GM19025 (cell line): Measurements from ENCODE around the gene STRN3.
"Not testable (repeated sequence)": the region's sequence is repeated elsewhere in the genome, so short reads cannot be mapped to it uniquely, and the experiment has no call there.

Experiments
- ATAC-seq: cut with Tn5 transposase; IDR thresholded peaks from one replicate; pipeline ENCODE4 v1.9.1; 2021; ENCODE audit warnings: mild to moderate bottlenecking, low read depth, moderate library complexity; ENCODE audit not compliant: unreplicated experiment

STRN3 gene, protein sequence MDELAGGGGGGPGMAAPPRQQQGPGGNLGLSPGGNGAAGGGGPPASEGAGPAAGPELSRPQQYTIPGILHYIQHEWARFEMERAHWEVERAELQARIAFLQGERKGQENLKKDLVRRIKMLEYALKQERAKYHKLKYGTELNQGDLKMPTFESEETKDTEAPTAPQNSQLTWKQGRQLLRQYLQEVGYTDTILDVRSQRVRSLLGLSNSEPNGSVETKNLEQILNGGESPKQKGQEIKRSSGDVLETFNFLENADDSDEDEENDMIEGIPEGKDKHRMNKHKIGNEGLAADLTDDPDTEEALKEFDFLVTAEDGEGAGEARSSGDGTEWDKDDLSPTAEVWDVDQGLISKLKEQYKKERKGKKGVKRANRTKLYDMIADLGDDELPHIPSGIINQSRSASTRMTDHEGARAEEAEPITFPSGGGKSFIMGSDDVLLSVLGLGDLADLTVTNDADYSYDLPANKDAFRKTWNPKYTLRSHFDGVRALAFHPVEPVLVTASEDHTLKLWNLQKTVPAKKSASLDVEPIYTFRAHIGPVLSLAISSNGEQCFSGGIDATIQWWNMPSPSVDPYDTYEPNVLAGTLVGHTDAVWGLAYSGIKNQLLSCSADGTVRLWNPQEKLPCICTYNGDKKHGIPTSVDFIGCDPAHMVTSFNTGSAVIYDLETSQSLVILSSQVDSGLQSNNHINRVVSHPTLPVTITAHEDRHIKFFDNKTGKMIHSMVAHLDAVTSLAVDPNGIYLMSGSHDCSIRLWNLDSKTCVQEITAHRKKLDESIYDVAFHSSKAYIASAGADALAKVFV

DNA sequence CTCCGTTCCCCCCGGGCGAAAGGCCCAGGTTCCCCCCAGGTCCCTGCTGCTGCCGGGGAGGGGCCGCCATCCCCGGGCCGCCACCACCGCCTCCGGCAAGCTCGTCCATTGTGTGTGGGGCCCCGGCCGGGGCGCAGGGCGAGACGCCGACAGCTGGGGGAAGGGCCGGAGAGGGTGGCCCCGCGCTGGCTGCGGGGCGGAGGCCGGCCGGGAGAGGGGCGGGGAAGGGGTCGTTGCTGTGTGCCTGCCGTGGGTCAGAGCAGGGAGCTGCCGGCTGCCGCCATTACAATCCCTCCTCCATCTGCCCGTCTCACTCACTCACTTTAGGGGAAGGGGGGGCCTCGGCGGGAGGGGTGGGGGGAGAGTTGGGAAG is at the start of gene STRN3:
TSS of gene STRN3 (minus strand) at position 303 of the 373 bp plus-strand sequence. CDS start at position 109, 194 bp downstream.
- ATAC-seq, result no peak

DNA sequence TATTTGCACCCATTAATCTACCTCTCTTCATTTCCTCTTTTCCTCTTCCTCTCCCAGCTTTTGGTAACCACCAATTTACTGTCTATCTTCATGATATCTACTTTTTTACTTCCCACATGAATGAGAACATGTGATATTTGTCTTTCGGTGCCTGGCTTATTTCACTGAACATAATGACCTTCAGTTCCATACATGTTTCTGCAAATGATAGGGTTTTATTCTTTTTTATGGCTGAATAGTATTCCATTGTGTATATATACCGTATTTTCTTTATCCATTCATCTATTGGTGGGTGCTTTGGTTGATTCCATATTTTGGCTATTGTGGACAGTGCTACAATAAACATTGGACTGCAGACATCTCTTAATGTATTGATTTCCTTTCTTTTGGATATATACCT is 49.0 kb upstream of the STRN3 start:
- ATAC-seq, result no peak

DNA sequence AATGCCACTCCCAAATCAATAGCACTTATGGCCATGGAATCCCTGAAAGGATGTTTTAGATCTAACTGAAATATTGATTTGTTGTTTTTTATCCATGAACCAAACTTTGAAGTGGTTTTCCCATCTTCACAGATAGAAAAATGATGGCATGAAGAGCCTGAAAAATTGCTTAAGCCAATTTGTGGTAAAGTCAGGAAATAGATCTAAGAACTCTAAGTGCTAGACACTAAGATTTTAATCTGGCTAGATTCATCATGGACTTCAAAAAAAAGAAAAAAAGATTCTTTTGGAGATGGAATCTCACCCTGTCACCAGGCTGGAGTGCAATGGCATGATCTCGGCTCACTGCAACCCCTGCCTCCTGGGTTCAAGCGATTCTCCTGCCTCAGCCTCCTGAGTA is 45.0 kb upstream of the STRN3 start:
- no peak for ATAC-seq

DNA sequence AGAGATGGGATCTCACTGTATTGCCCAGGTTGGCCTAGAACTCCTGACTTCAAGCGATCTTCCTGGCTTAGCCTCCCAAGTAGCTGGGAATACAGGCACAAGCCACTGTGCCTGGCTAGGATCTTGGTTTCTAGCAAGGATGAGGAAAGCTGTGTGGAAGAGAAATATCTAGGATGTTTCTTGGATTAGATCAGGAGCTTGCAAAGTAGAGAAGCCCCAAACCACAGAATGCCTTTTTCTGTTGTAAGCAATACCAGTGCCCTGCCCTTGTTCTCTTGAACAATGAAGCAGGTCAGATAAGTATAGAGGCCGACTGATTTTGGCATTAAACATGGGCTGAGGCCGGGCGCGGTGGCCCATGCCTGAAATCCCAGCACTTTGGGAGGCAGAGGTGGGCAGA is 44.3 kb upstream of the STRN3 start:
- no peak for ATAC-seq

DNA sequence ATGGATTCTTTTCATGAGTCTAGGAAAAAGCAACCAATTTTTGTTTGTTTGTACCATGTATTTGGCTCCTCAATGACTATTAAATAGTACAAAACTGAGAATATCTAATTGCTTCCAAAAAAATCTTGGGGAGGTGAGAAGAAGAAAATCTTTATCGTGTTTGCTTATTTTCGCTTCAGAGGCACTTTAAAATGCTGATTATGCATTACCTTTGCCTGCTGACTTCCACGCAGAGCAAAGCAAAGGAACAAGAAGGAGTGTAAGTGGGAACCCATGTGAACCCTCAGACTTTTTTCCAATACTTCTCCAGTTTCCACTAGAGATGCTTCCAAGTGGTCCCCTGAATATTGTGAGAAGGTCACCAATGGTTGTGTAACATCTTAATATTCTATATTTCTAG is 43.2 kb upstream of the STRN3 start:
- no peak for ATAC-seq

DNA sequence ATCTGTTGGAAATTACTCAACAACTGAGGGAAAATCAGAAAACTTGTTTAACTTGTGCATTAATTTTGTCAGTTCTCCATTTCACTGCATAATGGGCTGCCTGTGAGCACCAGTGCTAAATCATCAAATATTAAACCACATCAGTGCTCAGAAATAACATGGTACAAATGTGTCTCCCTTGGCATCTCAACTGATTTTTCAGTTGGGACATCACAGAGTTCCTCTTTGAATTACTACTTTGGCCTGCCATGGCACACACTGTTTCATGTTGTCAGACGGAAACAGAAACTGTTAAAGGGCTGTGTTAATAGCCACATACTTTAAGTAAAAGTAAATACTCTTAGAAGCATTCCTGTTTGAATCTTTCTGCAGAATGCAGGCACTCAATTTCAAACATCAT is 42.1 kb upstream of the STRN3 start:
- no peak for ATAC-seq

DNA sequence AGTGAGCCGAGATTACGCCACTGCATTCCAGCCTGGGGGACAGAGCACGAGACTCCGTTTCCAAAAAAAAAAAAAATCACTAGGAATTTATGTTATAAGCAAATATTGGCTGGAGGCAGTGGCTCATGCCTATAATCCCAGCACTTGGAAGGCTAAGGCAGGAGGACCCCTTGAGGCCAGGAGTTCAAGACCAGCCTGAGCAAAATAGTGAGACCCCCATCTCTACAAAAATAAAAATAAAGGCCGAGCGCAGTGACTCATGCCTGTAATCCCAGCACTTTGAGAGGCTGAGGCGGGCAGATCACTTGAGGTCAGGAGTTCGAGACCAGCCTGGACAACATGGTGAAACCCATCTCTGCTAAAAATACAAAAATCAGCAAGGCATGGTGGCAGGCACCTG is 36.7 kb upstream of the STRN3 start:
- not testable (repeated sequence) for ATAC-seq

DNA sequence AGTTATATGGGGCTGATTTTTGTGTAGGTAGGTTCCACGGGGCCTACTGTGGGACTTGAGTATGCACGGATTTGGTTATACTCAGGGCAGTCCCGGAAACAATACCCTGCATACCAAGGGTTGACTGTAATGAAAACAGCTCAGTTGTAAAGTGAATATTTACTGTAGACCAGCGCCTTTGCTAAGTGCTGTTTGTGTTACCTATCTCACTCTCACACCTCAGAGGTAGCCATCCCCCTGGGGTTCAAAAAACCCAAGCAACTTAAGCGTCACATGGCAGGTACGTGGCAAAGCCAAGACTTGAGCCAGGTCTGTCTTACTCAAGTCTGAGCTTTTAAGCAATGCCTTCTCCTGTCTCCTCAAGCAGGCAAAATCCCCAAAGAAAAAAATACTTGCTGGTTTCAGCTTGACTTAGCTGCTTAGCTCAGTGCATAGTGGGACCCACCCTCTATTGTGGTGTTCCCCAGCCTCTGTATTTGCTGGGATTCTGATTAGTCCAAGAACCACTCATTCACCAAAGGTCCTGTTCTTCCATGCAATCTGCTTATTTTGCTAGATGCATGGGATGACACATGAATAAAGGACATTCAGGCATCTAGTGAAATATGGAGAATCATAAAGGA is 34.2 kb upstream of the STRN3 start:
- ATAC-seq, result no peak

DNA sequence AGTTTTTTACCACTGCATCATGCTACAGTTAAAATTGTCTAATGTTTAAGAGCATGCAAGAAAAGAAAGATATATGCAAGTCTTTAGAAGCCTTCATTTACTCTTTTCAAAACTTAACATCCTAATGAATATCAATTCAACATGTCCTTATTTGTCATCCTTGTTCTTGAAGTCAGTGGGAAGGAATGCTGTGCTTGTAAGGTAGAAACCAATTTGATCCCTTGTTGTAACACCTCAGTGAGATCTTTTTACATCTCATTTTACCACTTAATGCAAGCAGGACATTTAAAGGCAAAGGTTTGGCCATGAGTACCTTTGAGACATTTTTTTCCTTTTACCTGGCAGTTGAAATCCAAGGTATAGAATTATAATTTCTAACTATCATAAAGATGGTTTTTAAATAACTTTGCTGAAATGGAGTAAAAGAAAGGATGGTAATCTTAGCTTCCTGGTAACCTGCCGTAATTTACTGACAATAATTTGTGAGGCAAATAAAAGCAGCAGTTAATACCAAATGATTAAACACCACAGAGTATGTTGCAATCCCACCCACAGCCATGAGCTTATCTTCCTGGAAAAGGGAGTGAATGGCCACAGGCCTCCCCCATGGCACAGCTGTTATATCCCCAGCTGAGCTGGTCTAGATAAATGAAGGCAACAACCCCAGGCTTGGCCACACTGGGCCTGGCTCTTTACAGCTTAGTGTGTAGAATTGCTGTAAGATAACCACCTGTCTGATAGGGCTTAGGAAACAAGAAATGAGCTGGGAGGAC is 33.2 kb upstream of the STRN3 start:
- ATAC-seq, result no peak

DNA sequence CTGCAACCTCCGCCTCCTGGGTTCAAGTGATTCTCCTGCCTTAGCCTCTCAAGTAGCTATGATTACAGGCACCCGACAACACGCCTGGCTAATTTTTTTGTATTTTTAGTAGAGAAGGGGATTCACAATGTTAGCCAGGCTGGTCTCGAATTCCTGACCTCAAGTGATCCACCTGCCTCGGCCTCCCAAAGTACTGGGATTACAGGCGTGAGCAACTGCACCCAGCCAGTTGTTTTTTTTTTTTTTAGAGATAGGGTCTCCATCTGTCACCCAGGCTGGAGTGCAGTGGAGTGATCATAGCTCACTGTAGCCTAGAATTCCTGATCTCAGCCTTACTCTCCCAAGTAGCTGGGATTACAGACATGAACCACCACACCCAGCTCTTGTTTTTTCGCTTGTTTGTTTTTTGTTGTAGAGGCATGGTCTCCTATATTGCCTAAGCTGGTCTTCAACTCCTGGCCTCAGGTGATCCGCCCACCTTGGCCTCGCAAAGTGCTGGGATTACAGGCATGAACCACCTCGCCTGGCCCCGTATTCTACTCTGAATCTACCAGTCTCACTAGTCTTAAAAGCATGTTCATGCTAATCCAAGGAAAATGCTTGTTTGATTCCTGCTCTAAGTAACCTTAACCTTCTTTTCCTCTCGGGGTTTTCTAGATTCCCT is 31.7 kb upstream of the STRN3 start:
- ATAC-seq, result no peak

DNA sequence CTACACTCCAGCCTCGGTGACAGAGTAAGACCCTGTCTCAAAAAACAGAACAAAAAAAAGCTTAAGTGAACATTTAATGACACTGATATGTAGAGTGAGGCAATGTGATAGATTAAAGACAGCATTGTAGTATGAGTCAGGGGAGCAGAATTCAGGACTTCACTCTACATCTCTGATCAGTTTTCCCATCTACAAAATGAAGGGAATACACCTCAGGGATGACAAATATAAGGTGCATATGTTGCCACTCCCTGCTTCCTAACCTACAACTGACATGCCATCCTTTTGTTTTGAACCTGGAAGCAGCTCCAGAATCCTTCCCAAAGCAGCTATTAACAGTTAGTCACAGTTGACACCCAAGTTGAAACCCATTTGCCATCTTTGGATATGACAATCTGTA is 30.9 kb upstream of the STRN3 start:
- ATAC-seq, result no peak

DNA sequence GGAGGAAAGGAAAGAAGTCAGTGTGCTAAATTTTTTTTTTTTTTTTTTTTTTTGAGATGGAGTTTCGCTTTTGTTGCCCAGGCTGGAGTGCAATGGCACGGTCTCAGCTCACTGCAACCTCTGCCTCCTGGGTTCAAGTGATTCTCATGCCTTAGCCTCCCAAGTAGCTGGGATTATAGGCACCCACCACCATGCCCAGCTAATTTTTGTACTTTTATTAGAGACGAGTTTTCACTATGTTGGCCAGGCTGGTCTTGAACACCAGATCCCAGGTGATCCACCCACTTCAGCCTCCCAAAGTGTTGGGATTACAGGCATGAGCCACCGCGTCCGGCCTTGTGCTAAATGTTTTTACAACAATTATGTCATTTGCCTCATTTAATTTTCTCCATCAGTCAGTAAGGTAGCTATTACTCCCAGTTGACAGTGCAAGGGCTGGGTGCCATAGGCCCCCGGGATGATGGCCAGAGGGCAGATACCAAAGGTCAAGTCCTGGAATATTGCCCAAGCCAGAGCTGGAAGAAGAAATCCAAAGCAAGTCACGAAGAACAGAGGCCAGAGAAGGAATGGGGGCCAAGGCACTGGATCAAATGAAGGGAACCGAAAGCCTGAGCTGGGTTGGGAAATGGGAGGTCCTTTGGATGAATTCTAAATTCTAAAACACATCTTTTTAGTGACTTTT is 26.9 kb upstream of the STRN3 start:
- not testable (repeated sequence) for ATAC-seq

DNA sequence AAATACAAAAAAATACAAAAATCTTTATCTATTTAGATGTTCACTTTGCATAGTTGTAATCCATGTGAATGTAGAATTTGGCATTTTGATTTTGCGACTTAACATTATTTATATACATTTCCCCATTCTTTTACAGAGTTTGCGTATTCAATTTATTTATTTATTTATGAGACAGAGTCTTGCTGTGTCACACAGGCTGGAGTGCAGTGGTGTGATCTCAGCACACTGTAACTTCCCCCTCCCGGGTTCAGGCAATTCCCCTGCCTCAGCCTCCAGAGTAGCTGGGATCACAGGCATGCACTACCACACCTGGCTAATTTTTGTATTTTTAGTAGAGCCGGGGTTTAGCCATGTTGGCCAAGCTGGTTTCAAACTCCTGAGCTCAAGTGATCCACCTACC is 25.3 kb upstream of the STRN3 start:
- no peak for ATAC-seq

DNA sequence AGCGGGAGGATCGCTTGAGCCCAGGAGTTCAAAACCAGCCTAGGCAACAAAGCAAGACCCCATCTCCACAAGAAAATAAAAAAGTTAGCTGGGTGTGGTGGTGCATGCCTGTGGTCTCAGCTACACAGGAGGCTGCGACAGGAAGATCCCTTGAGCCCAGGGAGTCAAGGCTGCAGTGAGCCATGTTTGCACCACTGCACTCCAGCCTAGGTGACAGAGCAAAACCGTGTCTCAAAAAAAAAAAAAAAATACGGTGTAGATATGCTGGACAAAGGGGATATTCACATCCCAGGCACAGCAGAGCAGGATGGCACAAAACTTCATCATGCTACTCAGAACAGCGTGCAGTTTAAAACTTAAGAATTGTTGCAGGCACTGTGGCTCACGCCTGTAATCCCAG is 24.8 kb upstream of the STRN3 start:
- no peak for ATAC-seq

DNA sequence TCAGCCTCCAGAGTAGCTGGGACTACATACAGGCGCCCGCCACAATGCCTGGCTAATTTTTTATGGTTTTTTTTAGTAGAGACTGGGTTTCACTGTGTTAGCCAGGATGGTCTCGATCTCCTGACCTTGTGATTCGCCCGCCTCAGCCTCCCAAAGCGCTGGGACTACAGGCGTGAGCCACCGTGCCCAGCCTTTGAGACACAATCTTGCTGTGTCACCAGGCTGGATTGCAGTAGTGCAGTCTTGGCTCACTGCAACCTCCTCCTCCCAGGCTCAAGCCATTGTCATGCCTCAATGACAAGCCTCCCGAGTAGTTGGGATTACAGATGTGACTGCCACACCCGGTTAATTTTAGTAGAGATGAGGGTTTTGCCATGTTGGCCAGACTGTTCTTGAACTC is 21.3 kb upstream of the STRN3 start:
- no peak for ATAC-seq

DNA sequence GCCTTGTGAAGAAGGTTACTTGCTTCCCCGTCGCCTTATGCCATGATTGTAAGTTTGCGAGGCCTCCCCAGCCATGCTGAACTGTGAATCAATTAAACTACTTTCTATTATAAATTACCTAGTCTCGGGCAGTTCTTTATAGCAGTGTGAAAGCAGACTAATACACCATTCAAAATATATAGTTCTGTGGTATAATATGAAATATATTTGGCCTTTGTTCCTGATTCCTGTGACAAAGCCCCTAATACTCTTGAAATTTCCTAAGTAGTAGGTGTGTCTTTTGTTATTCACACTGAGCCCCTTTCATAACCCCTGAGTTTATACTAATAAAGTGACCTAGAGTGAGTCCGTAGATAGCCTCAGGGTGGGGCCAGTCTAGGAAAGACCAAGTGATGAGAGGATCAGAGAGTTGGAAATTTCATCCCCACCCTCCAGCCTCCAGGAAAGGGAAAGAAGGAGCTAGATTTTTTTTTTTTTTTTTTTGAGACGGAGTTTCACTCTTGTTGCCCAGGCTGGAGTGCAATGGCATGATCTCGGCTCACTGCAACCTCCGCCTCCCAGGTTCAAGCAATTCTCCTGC is 19.4 kb upstream of the STRN3 start:
- ATAC-seq, result no peak

DNA sequence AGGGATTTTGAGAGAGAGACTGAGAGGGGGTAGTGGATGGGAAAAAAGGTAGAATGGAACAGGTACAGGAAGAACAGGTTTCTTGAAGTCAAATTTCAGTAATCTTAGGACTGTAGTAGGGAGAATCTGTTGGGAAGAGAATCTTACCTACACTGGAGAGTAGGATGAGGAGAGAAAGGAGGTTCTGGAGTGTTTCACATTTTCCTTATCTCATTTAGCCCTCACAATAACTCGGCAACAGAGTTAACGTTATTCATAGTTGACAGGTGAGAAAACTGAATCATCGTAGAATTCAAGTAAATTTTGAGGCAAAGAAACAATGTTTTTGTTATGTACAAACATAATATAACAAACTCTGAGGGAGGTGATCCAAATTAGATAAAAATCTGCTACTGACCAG is 17.2 kb upstream of the STRN3 start:
- ATAC-seq, result no peak

DNA sequence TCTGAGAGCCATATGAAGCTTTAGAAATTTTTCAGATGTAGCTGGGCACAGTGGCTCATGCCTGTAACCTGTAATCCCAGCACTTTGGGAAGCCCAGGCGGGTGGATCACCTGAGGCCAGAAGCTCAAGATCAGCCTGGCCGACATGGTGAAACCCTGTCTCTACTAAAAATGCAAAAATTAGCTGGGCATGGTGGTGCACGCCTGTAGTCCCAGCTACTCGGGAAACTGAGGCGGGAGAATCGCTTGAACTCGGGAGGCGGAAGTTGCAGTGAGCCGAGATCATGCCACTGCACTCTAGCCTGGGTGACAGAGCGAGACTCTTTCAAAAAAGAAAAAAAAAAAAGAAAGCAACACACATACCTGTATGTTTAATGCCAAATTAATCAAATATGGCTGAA is 16.7 kb upstream of the STRN3 start:
- ATAC-seq, result not testable (repeated sequence)

DNA sequence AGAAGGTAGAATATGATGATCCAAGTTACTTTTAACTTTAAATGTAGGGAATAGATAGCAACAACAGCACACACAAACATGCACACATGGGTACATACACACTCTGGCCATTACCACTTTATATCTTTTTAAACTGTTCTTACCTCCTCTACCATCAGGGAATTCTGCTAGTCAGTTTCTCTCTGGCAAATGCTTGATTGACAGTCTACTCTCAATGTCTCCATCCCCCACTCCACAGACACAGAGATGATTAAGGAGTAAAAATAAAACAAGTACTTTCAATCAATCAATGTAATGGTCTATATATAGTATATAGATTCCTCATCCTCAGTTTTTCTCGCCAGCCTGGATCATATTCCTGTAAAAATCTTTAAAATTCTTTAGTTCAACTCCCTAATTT is 16.1 kb upstream of the STRN3 start:
- ATAC-seq, result no peak
